Peyer's patch (tissue), 4 donors: ENCODE measurements around the gene PNMA8B.

ENCODE experiments used
- POLR2A ChIP-seq, 2 donors: fragments of 450-650 bp; IDR thresholded peaks; one replicate each; pipeline ENCODE4 v1.5.1; 2017; ENCODE audit warnings: antibody characterized with exemption in 2 of 2, mild to moderate bottlenecking in 2 of 2, moderate library complexity in 2 of 2
- TF ChIP-seq, protein P1 (sequence below), 6 experiments: fragments of 450-650 bp in 4 of 6; fragments of 200-600 bp in 2 of 6; sonication (generic) in 1 of 6; IDR thresholded peaks; one replicate each; pipeline ENCODE4 v1.5.1; 2017 to 2019; ENCODE audit warnings: antibody characterized with exemption in 6 of 6, mild to moderate bottlenecking in 3 of 6, moderate library complexity in 1 of 6

DNA sequence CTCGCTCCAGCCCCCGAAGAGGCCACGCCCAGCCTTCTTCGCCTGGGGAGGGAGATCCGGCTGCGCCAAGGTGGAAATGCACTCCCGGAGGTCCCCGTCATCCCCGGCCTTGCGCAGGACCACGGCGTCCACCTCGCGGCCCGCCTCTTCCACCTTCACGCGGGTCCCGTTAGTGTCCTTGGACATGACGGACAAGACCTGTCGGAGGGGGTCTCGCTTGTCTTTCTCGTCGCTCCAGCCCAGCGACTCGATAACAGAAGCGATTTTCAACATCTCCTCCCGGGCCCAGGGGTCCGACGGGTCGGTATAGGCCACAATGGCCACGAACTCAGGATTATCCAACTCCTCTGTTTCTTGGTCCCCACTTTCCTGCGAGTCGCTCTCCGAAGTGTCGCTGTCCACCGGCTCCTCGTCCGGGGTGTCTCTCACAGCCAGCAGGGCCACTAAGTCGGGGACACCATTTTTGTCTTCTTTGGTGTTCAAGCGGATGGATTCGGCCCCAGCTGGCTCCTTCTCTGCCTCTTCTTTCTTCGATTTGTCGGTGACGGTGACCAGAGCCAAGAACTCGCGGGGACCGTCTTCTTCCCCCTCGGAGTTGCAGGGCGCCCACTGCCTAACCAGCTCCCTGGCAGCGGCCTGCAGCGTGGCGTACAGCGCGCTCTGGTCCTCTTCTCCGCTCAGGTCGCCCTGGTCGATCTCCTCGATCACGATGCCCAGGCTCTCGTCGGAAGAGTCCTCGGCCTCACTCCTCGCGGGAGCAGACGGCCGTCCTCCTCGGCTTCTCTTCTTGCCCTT is 1.3 kb downstream of the PNMA8B start:
- TF ChIP-seq POLR2A (IDR thresholded peaks at IDR 0.05) = no peak
- TF ChIP-seq, protein P1, sequence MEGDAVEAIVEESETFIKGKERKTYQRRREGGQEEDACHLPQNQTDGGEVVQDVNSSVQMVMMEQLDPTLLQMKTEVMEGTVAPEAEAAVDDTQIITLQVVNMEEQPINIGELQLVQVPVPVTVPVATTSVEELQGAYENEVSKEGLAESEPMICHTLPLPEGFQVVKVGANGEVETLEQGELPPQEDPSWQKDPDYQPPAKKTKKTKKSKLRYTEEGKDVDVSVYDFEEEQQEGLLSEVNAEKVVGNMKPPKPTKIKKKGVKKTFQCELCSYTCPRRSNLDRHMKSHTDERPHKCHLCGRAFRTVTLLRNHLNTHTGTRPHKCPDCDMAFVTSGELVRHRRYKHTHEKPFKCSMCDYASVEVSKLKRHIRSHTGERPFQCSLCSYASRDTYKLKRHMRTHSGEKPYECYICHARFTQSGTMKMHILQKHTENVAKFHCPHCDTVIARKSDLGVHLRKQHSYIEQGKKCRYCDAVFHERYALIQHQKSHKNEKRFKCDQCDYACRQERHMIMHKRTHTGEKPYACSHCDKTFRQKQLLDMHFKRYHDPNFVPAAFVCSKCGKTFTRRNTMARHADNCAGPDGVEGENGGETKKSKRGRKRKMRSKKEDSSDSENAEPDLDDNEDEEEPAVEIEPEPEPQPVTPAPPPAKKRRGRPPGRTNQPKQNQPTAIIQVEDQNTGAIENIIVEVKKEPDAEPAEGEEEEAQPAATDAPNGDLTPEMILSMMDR (IDR thresholded peaks at IDR 0.05) = no peak
